ENCODE measurements around the gene MARK1.

- TF ChIP-seq CBFB (CRISPR knock-in tag; IDR thresholded peaks at IDR 0.05) (no peak), ZBTB11 (CRISPR knock-in tag; IDR thresholded peaks at IDR 0.05) (no peak), MAX (CRISPR knock-in tag; IDR thresholded peaks at IDR 0.05) (no peak), MAFG (tag; conservative IDR thresholded peaks at IDR 0.05) (no peak), BMI1 (IDR thresholded peaks at IDR 0.05; ENCODE audit: low read length) (no peak), CTCF (IDR thresholded peaks at IDR 0.05 in 2 of 3, conservative IDR thresholded peaks at IDR 0.05 in 1 of 3; ENCODE audit: insufficient read depth in 2 of 3, low read depth in 1 of 3, low read length in 3 of 3) (no peak), ZBTB9 (CRISPR knock-in tag; IDR thresholded peaks at IDR 0.05) (no peak), ZNF445 (CRISPR knock-in tag; IDR thresholded peaks at IDR 0.05; ENCODE audit: low read depth) (no peak), PRDM10 (IDR thresholded peaks at IDR 0.05; ENCODE audit: partially characterized antibody) (no peak), ZNF311 (CRISPR knock-in tag; IDR thresholded peaks at IDR 0.05) (no peak), TAF1 (IDR thresholded peaks at IDR 0.05; ENCODE audit: control insufficient read depth, extremely low read depth, insufficient read depth, low read length, severe bottlenecking) (no peak), ZNF274 (IDR thresholded peaks at IDR 0.05; ENCODE audit: borderline replicate concordance, low read depth, low read length) (no peak)
Observed at GRCh38 chr1:220695426-220695825, 167.5 kb downstream of the MARK1 start.

All from K562 (cell line).